Spleen (tissue), 11 donors: Measurements from ENCODE around the gene PITRM1. TPM values are rescaled to one million over a fixed set of nuclear protein-coding genes. Genes with fewer than 3 reads are reported as not detected.

Experiments
- DNase-seq: peaks from one replicate; pipeline ENCODE4 v3.0.0-alpha.2; 2020
- H3K27ac ChIP-seq, 8 donors: fragments of 200-600 bp; sonication (generic) in 7 of 8; 1 replicate in 4 of 8; 2 replicates in 4 of 8; pipeline versions ENCODE4 v1.5.0 to v1.8.0; 2016 to 2021; ENCODE audit warnings: inconsistent platforms in 4 of 8, mild to moderate bottlenecking in 4 of 8, moderate library complexity in 1 of 8
- H3K27me3 ChIP-seq, 7 donors: fragments of 200-600 bp; sonication (generic) in 6 of 7; replicated peaks in 1 of 7; 1 replicate in 4 of 7; 2 replicates in 3 of 7; pipeline versions ENCODE4 v1.5.0 to v1.8.0; 2016 to 2021; ENCODE audit warnings: inconsistent platforms in 3 of 7, mild to moderate bottlenecking in 1 of 7
- H3K36me3 ChIP-seq, 6 donors: fragments of 200-600 bp; sonication (generic) in 5 of 6; 1 replicate in 4 of 6; 2 replicates in 2 of 6; pipeline versions ENCODE4 v1.5.0 to v1.8.0; 2016 to 2021; ENCODE audit warnings: inconsistent platforms in 2 of 6
- H3K4me1 ChIP-seq, 6 donors: fragments of 200-600 bp; sonication (generic) in 5 of 6; 1 replicate in 3 of 6; 2 replicates in 3 of 6; pipeline versions ENCODE4 v1.5.0 to v1.8.0; 2016 to 2021; ENCODE audit warnings: inconsistent platforms in 3 of 6
- H3K4me3 ChIP-seq, 8 donors: fragments of 200-600 bp; sonication (generic) in 7 of 8; 1 replicate in 4 of 8; 2 replicates in 4 of 8; pipeline versions ENCODE4 v1.5.0 to v1.8.0; 2016 to 2021; ENCODE audit warnings: inconsistent platforms in 4 of 8, mild to moderate bottlenecking in 4 of 8, moderate library complexity in 2 of 8
- H3K9me3 ChIP-seq, 8 donors: fragments of 200-600 bp; sonication (generic) in 7 of 8; 1 replicate in 4 of 8; 2 replicates in 4 of 8; pipeline versions ENCODE4 v1.5.0 to v1.8.0; 2016 to 2021; ENCODE audit warnings: inconsistent platforms in 4 of 8
- CTCF ChIP-seq, 11 experiments: fragments of 200-600 bp in 7 of 11; fragments of 450-650 bp in 4 of 11; sonication (generic) in 4 of 11; IDR thresholded peaks in 8 of 11; conservative IDR thresholded peaks in 3 of 11; 1 replicate in 7 of 11; 2 replicates in 4 of 11; pipeline versions ENCODE4 v1.4.0 to v1.8.0; 2016 to 2021; ENCODE audit warnings: antibody characterized with exemption in 11 of 11, inconsistent platforms in 4 of 11, mild to moderate bottlenecking in 1 of 11
- POLR2A ChIP-seq, 3 donors: fragments of 450-650 bp; IDR thresholded peaks; one replicate each; pipeline ENCODE4 v1.5.1; 2017; ENCODE audit warnings: antibody characterized with exemption in 3 of 3, mild to moderate bottlenecking in 1 of 3
- POLR2AphosphoS5 ChIP-seq, 3 donors: sonication (generic); formaldehyde crosslinking; IDR thresholded peaks; one replicate each; pipeline ENCODE4 v1.5.1; 2017; ENCODE audit warnings: antibody characterized with exemption in 3 of 3
- WGBS, 5 donors: extraction: QIAGEN DNeasy Blood & Tissue Kit in 3 of 5; methylation state at CpG; one replicate each; pipeline versions ENCODE4 v1.1.5 to v1.1.7; 2013 to 2018; 5-methylcytosine and 5-hydroxymethylcytosine counted together
- intact Hi-C: fragments of 100-400 bp; cut with DNase I; formaldehyde crosslinking; loops from one replicate; pipeline ENCODE4 v1.15.0; 2023; ENCODE audit warnings: low total_unique reads
- polyA plus RNA-seq, 3 donors: library from polyadenylated mRNA; stranded (reverse); fragments of 200-250 nt; gene quantifications; one replicate each; pipeline ENCODE4 v1.2.1, GENCODE V29; 2013
- total RNA-seq, 7 donors: library from RNA; depleted of rRNA in 3 of 7; stranded (reverse); fragments of >200 nt in 3 of 7; fragmentation: NEBNext Ultra II Directional in 4 of 7; extraction: Animal tissue kit (Norgen Biotek cat#: 25700) in 4 of 7; gene quantifications; one replicate each; pipeline versions ENCODE4 v1.1.0 to v1.2.1, GENCODE V29; 2016 to 2021
- donor health status: healthy with polysubstance abuse.
- donor health status: DM: no; HTN: no; CAD: no; lungs with moderate emphysema.
- donor health status: DM: no; HTN: no; CAD: no.
- donor health status: Bipolar disorder and iron deficiency.
- donor health status: healthy.
- donor health status: DM: no; HTN: no; CAD: no.
- donor health status: DM: yes; HTN: yes; CAD: no.

PITRM1 gene
- total and polyA plus RNA-seq, 10 donors, result 38.5 to 63.2 (median 52.0) TPM

GRCh38 chr10:3126741-3127346 is 45.7 kb downstream of the PITRM1 start:
- no peak for DNase-seq
- no peaks in the 10 kb centered on the region for H3K27me3 ChIP-seq
- intact Hi-C loops, result no loop called here
- TF ChIP-seq POLR2AphosphoS5 (IDR thresholded peaks at IDR 0.05) (no peak), CTCF (IDR thresholded peaks at IDR 0.05 in 8 of 11, conservative IDR thresholded peaks at IDR 0.05 in 3 of 11) (no peak), POLR2A (IDR thresholded peaks at IDR 0.05) (no peak)
- no peaks in the 10 kb centered on the region for H3K4me1 ChIP-seq
- H3K36me3 ChIP-seq, result peaks cover 0 to 98% (median 31%) of the 10 kb centered on the region in 6 donors
- H3K4me3 ChIP-seq, result no peak overlapping the region
- H3K27ac ChIP-seq, result no peak overlapping the region
- WGBS, 5 donors, result 66 to 75% (median 69%) methylated on average over 22 to 25 of the region's 25 CpGs
- peaks cover 0 to 30% (median 0%) of the 10 kb centered on the region in 8 donors for H3K9me3 ChIP-seq

GRCh38 chr10:3126249-3126648 is 46.3 kb downstream of the PITRM1 start:
- TF ChIP-seq POLR2A (IDR thresholded peaks at IDR 0.05) (no peak), POLR2AphosphoS5 (IDR thresholded peaks at IDR 0.05) (no peak), CTCF (IDR thresholded peaks at IDR 0.05 in 8 of 11, conservative IDR thresholded peaks at IDR 0.05 in 3 of 11) (no peak)
- Histone ChIP-seq H3K36me3 (peaks cover 0 to 95% (median 28%) of the 10 kb centered on the region in 6 donors), H3K27ac (no peak overlapping the region), H3K9me3 (peaks cover 0 to 30% (median 0%) of the 10 kb centered on the region in 8 donors), H3K27me3 (no peaks in the 10 kb centered on the region), H3K4me1 (no peaks in the 10 kb centered on the region), H3K4me3 (no peak overlapping the region)
- 69 to 98% (median 78%) methylated on average over 10 to 15 of the region's 15 CpGs for WGBS, 5 donors
- DNase-seq, result no peak
- intact Hi-C loops, result no loop called here

GRCh38 chr10:3125527-3126170 is 46.9 kb downstream of the PITRM1 start:
- Histone ChIP-seq H3K9me3 (peaks cover 0 to 30% (median 0%) of the 10 kb centered on the region in 8 donors), H3K4me1 (no peaks in the 10 kb centered on the region), H3K36me3 (peaks cover 0 to 96% (median 26%) of the 10 kb centered on the region in 6 donors), H3K4me3 (no peak overlapping the region), H3K27ac (no peak overlapping the region), H3K27me3 (no peaks in the 10 kb centered on the region)
- WGBS, 5 donors, result 85 to 90% (median 89%) methylated on average over 9 to 24 of the region's 24 CpGs
- no peak for DNase-seq
- intact Hi-C loops, result no loop called here
- TF ChIP-seq CTCF (IDR thresholded peaks at IDR 0.05 in 8 of 11, conservative IDR thresholded peaks at IDR 0.05 in 3 of 11) (no peak), POLR2AphosphoS5 (IDR thresholded peaks at IDR 0.05) (no peak), POLR2A (IDR thresholded peaks at IDR 0.05) (no peak)

GRCh38 chr10:3124412-3125175 is 48.0 kb downstream of the PITRM1 start:
- no peak overlapping the region for H3K4me3 ChIP-seq
- H3K9me3 ChIP-seq, result peaks cover 0 to 28% (median 0%) of the 10 kb centered on the region in 8 donors
- TF ChIP-seq POLR2AphosphoS5 (IDR thresholded peaks at IDR 0.05) (no peak), CTCF (IDR thresholded peaks at IDR 0.05 in 8 of 11, conservative IDR thresholded peaks at IDR 0.05 in 3 of 11) (no peak), POLR2A (IDR thresholded peaks at IDR 0.05) (no peak)
- peaks cover 0 to 94% (median 22%) of the 10 kb centered on the region in 6 donors for H3K36me3 ChIP-seq
- no peaks in the 10 kb centered on the region for H3K4me1 ChIP-seq
- 88 to 95% (median 93%) methylated on average over 33 to 40 of the region's 40 CpGs for WGBS, 5 donors
- DNase-seq, result no peak
- H3K27ac ChIP-seq, result no peak overlapping the region
- intact Hi-C loops, result no loop called here
- no peaks in the 10 kb centered on the region for H3K27me3 ChIP-seq
